OCI-LY3 (cell line): Measurements from ENCODE around the gene SYS1.

Source experiments
- H2AFZ ChIP-seq: fragments of 200-600, 300-600 bp; shearing (Covaris generic); 2 replicates; pipeline ENCODE4 v1.6.0; 2014; ENCODE audit warnings: antibody characterized with exemption, low read depth, low read length
- H3K27ac ChIP-seq: fragments of 200-600, 300-600 bp; sonication (generic); 2 replicates; pipeline ENCODE4 v1.5.1; 2014; ENCODE audit warnings: mild to moderate bottlenecking, low read length, moderate library complexity, mixed read lengths
- H3K27me3 ChIP-seq: fragments of 200-600, 300-600 bp; sonication (generic); 2 replicates; pipeline ENCODE4 v1.6.1; 2014; ENCODE audit warnings: low read depth, low read length, mixed read lengths
- H3K36me3 ChIP-seq: fragments of 200-600, 300-600 bp; sonication (generic); replicated peaks from 2 replicates; pipeline ENCODE3; 2014; ENCODE audit warnings: low read depth, low read length, mixed read lengths
- H3K4me1 ChIP-seq: fragments of 300-600, 200-600 bp; sonication (generic); 2 replicates; pipeline ENCODE4 v1.6.1; 2014; ENCODE audit warnings: low read length, mixed read lengths
- H3K4me2 ChIP-seq: fragments of 200-600, 300-600 bp; sonication (generic); 2 replicates; pipeline ENCODE4 v1.6.1; 2014; ENCODE audit warnings: low read length, mixed read lengths
- H3K4me3 ChIP-seq: fragments of 300-600, 200-600 bp; sonication (generic); 2 replicates; pipeline ENCODE4 v1.5.1; 2014; ENCODE audit warnings: antibody characterized with exemption, mild to moderate bottlenecking, low read length, moderate library complexity
- H3K79me2 ChIP-seq: fragments of 300-600, 200-600 bp; shearing (Covaris generic); 2 replicates; pipeline ENCODE4 v1.6.1; 2014; ENCODE audit warnings: mild to moderate bottlenecking, low read length, mixed read lengths
- H3K9ac ChIP-seq: fragments of 300-600, 200-600 bp; shearing (Covaris generic); 2 replicates; pipeline ENCODE4 v1.6.0; 2014; ENCODE audit warnings: mild to moderate bottlenecking, low read length, moderate library complexity
- H3K9me3 ChIP-seq: fragments of 200-600, 300-600 bp; shearing (Covaris generic); 2 replicates; pipeline ENCODE4 v1.6.1; 2014; ENCODE audit warnings: low read length, mixed read lengths; ENCODE audit not compliant: insufficient read depth
- H4K20me1 ChIP-seq: fragments of 200-600, 300-600 bp; sonication (generic); 2 replicates; pipeline ENCODE4 v1.6.1; 2016; ENCODE audit warnings: low read length, mixed read lengths; ENCODE audit not compliant: insufficient read depth
- EZH2phosphoT487 ChIP-seq: fragments of 200-600 bp; shearing (Covaris generic); IDR thresholded peaks from 2 replicates; pipeline ENCODE4 v1.6.1; 2018; ENCODE audit warnings: antibody characterized with exemption, mixed run types, low read depth
- TF ChIP-seq, protein P1 (sequence below): fragments of 200-600, 300-600 bp; sonication (generic); IDR thresholded peaks from 2 replicates; pipeline ENCODE4 v1.5.1; 2014; ENCODE audit warnings: antibody characterized with exemption, low read length, low read depth

Gene SYS1

GRCh38 chr20:45340236-45340847, 22.6 kb upstream of the SYS1 start:
- peaks cover 6% of the 10 kb centered on the region for H3K36me3 ChIP-seq
- H3K9me3 ChIP-seq, result no peaks in the 10 kb centered on the region
- no peak overlapping the region for H2AFZ ChIP-seq
- no peak overlapping the region for H3K4me2 ChIP-seq
- H3K79me2 ChIP-seq, result 0 out of 2 replicates have a peak, but pooled peaks cover 4% of the 10 kb centered on the region
- peaks cover 6% of the 10 kb centered on the region for H3K4me1 ChIP-seq
- TF ChIP-seq, protein P1, sequence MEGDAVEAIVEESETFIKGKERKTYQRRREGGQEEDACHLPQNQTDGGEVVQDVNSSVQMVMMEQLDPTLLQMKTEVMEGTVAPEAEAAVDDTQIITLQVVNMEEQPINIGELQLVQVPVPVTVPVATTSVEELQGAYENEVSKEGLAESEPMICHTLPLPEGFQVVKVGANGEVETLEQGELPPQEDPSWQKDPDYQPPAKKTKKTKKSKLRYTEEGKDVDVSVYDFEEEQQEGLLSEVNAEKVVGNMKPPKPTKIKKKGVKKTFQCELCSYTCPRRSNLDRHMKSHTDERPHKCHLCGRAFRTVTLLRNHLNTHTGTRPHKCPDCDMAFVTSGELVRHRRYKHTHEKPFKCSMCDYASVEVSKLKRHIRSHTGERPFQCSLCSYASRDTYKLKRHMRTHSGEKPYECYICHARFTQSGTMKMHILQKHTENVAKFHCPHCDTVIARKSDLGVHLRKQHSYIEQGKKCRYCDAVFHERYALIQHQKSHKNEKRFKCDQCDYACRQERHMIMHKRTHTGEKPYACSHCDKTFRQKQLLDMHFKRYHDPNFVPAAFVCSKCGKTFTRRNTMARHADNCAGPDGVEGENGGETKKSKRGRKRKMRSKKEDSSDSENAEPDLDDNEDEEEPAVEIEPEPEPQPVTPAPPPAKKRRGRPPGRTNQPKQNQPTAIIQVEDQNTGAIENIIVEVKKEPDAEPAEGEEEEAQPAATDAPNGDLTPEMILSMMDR, result no peak
- no peak for TF ChIP-seq EZH2phosphoT487
- H3K4me3 ChIP-seq, result no peak overlapping the region
- H3K27ac ChIP-seq, result no peak overlapping the region
- no peaks in the 10 kb centered on the region for H3K27me3 ChIP-seq
- H3K9ac ChIP-seq, result no peak overlapping the region
- H4K20me1 ChIP-seq, result peaks cover 55% of the 10 kb centered on the region

GRCh38 chr20:45340951-45341350, 22.0 kb upstream of the SYS1 start:
- Histone ChIP-seq H3K27me3 (no peaks in the 10 kb centered on the region), H3K4me1 (peaks cover 12% of the 10 kb centered on the region), H3K4me3 (no peak overlapping the region), H3K79me2 (peaks cover 10% of the 10 kb centered on the region; the same call in 1 of the 2 replicates), H3K27ac (no peak overlapping the region), H3K9ac (no peak overlapping the region), H2AFZ (no peak overlapping the region), H3K4me2 (no peak overlapping the region), H4K20me1 (peaks cover 61% of the 10 kb centered on the region), H3K9me3 (no peaks in the 10 kb centered on the region), H3K36me3 (peaks cover 6% of the 10 kb centered on the region)
- TF ChIP-seq EZH2phosphoT487, result no peak

DNA sequence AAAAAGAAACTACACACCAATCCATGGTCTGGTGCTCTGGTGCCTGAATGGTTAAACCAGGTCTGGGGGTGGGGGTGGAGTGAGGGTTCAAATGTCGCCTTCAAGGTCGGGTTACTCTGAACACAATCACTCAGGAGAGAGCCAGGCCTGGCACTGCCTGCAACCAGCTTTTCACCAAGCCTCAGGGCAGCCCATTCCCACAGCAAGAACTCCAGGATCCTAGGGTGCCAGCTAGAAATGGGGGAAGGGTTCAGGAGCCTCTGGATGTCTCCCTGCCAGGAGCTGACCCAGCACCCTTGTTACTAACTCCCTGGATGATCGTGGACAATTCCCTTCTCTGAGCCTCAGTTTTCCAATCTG, 21.4 kb upstream of the SYS1 start:
- H3K4me1 ChIP-seq, result peaks cover 18% of the 10 kb centered on the region
- H2AFZ ChIP-seq, result no peak overlapping the region
- H3K79me2 ChIP-seq, result peaks cover 16% of the 10 kb centered on the region; the same call in 1 of the 2 replicates
- H4K20me1 ChIP-seq, result peaks cover 67% of the 10 kb centered on the region
- H3K27ac ChIP-seq, result no peak overlapping the region
- H3K4me3 ChIP-seq, result no peak overlapping the region
- no peak overlapping the region for H3K9ac ChIP-seq
- H3K9me3 ChIP-seq, result no peaks in the 10 kb centered on the region
- peaks cover 6% of the 10 kb centered on the region for H3K36me3 ChIP-seq
- TF ChIP-seq, protein P1, result no peak
- TF ChIP-seq EZH2phosphoT487, result no peak
- H3K27me3 ChIP-seq, result no peaks in the 10 kb centered on the region
- no peak overlapping the region for H3K4me2 ChIP-seq

DNA sequence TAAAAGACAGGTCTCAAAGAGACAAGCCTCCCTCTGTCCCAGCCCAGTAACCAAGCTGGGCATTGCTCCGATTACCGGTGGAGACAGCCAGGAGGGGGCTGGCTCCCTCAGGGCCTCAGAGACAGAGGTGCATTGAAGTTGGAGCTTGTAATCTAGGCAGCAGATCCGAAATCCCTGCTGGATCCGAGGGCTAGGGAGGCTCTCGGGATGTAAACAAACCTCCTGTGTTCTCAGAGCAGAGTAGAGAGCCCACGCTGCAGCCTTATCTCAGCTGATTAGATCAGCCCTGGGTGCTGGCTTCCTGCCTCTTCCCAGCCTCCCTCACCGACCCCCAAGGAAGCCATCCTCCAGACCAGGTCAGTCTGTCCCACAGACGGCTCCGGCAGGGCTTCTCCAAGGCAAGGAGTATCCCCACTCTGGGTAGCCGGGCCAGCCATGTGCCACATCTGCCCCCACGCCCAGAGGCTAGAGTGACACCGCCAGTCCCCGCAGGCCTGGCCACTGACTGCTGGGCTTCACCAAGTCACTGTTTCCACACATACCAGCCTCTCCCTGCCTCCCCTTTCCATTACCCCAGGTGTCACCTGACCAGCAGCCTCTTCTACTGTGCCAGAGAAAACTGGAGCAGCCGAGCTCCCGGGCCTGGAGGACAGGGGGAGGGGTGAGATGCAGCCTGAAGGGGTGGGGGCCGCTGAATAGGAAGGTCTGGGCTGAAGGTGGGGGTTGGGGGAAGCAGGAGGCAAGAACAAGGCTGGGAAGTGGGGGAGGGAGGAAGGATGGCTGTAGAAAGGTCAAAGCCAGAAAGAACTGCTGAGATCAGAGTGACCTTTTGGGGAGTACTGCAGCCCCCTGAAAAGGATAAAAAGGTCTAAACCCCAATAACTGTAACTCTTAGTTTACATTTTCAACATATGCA, 20.8 kb upstream of the SYS1 start:
- no peak for TF ChIP-seq EZH2phosphoT487
- TF ChIP-seq, protein P1, result no peak
- Histone ChIP-seq H3K4me1 (peaks cover 24% of the 10 kb centered on the region), H3K27ac (no peak overlapping the region)

More for the DNA sequence above, 20.8 kb upstream of the SYS1 start:
- H4K20me1 ChIP-seq, result peaks cover 63% of the 10 kb centered on the region
- no peak overlapping the region for H3K9ac ChIP-seq
- no peak overlapping the region for H3K4me3 ChIP-seq
- H3K79me2 ChIP-seq, result peaks cover 22% of the 10 kb centered on the region; the same call in 1 of the 2 replicates
- H2AFZ ChIP-seq, result no peak overlapping the region
- no peaks in the 10 kb centered on the region for H3K9me3 ChIP-seq
- no peaks in the 10 kb centered on the region for H3K27me3 ChIP-seq
- H3K36me3 ChIP-seq, result peaks cover 6% of the 10 kb centered on the region
- no peak overlapping the region for H3K4me2 ChIP-seq
